ENCODE measurements around the gene CLCN6. TPM values are rescaled to one million over a fixed set of nuclear protein-coding genes. Genes with fewer than 3 reads are reported as not detected.
A peak's percentile ranks its signal among the peaks of the same experiment; 100 is the strongest.

Gene CLCN6
- total RNA-seq, 1 donor from 2014 or later, result 42.9 TPM

DNA sequence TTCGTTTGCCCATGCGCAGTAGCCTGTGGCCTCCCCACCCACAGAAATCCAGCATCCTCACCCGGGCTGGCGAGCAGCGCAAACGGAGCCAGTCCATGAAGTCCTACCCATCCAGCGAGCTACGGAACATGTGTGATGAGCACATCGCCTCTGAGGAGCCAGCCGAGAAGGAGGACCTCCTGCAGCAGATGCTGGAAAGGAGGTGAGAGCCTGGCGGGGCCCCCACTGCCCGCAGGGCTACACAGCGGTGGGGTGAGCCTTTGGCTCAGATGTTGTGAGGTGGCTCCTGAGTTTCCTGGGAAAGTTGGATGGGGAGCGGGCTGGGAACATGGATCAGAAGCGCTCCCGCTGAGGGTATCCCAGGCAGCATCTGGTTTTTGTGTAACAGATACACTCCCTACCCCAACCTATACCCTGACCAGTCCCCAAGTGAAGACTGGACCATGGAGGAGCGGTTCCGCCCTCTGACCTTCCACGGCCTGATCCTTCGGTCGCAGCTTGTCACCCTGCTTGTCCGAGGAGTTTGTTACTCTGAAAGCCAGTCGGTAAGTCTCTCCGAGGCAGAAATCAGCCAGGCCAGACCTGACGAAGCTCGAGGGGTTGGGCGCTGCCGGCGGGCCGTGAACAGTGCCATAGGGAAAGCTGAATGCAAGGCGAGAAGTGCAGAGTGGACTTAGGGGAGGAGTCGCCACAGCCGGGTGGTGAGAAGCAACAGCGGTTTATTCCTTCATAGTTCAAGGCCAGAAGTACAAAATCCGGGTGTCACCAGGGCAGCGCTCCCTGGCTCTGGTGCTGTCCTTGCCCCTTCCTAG lies 31.2 kb downstream of the CLCN6 start:
- Mint-ChIP-seq H3K36me3 (ENCODE audit: low read depth, unreplicated experiment) (peaks cover 58% of the 10 kb centered on the region), H3K4me1 (ENCODE audit: unreplicated experiment) (peaks cover 5% of the 10 kb centered on the region), H3K9me3 (ENCODE audit: unreplicated experiment) (no peaks in the 10 kb centered on the region), H3K27me3 (ENCODE audit: unreplicated experiment) (peaks cover 11% of the 10 kb centered on the region), H3K4me3 (ENCODE audit: unreplicated experiment) (no peak overlapping the region), H3K27ac (ENCODE audit: unreplicated experiment) (no peak overlapping the region)
- TF ChIP-seq, protein P1, sequence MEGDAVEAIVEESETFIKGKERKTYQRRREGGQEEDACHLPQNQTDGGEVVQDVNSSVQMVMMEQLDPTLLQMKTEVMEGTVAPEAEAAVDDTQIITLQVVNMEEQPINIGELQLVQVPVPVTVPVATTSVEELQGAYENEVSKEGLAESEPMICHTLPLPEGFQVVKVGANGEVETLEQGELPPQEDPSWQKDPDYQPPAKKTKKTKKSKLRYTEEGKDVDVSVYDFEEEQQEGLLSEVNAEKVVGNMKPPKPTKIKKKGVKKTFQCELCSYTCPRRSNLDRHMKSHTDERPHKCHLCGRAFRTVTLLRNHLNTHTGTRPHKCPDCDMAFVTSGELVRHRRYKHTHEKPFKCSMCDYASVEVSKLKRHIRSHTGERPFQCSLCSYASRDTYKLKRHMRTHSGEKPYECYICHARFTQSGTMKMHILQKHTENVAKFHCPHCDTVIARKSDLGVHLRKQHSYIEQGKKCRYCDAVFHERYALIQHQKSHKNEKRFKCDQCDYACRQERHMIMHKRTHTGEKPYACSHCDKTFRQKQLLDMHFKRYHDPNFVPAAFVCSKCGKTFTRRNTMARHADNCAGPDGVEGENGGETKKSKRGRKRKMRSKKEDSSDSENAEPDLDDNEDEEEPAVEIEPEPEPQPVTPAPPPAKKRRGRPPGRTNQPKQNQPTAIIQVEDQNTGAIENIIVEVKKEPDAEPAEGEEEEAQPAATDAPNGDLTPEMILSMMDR (IDR thresholded peaks at IDR 0.05; ENCODE audit: unreplicated experiment), result no peak
- DNase-seq (ENCODE audit: low spot score), result no peak

DNA sequence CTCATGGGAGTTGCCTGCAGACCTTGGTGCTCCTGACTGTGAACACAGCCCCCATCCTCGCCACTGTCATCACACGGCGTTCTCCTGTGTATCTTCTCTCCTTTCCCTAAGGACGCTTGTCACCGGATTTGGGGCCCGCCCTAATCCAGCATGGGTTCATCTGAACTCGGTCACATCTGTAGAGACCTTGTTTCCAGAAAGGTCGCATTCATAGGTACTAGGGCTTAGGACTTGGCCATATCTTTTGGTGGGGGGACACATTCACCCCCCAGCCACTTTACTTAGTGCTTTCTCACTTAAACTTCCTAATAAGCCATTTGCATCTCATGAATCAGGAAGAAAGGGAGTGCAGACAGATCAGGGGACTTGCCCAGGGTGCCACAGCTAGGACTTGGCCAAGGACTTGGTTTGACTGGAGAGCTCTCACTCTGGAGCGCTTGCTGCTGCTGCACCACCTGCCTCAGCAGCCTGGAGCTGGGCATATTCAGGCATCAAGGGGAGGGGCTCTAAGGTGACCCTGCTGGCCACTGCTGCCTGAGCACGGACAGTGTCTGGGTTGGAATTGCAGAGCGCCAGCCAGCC lies 31.9 kb downstream of the CLCN6 start:
- no peak overlapping the region for H3K4me3 Mint-ChIP-seq (ENCODE audit: unreplicated experiment)
- TF ChIP-seq, protein P1 (IDR thresholded peaks at IDR 0.05; ENCODE audit: unreplicated experiment), result no peak
- H3K9me3 Mint-ChIP-seq (ENCODE audit: unreplicated experiment), result no peaks in the 10 kb centered on the region

DNA sequence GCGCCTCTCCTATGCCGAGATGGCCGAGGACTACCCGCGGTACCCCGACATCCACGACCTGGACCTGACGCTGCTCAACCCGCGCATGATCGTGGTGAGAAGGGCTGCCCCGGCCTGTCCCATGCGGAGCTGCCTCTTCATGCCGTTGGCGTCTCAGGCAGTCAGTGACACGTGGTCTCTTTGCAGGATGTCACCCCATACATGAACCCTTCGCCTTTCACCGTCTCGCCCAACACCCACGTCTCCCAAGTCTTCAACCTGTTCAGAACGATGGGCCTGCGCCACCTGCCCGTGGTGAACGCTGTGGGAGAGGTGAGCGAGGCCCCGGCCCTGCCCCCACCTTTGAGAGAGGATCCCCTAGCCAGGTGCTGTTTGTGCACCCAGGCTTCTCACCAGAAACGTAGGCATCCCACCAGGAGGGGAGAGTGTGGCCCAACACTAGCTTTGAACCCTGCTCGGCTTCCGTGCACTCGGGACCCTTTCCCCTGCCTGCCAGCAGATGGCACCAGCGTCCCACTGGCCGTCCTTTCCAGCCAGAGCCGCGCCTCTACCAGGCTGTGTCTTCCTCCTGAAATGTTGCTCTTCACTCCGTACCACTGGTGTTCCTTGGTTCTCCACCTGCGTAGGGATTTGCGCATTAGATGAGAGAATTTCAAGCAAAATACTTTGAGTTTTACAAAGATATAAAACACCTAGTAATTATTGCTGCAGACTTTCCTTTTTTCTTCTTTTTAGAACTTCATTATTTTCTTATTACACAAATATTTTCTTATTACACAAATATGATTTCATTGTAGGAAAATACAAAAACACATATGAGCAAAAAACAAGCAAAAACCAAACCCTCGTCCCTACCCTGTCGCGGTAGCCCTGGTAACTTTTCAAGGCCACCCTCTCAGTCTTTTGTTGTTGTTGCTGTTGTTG lies 32.6 kb downstream of the CLCN6 start:
- TF ChIP-seq, protein P1 (IDR thresholded peaks at IDR 0.05; ENCODE audit: unreplicated experiment), result peak; percentile 78
- Mint-ChIP-seq H3K27ac (ENCODE audit: unreplicated experiment) (peak overlapping the region; percentile 64), H3K27me3 (ENCODE audit: unreplicated experiment) (peaks cover 7% of the 10 kb centered on the region), H3K36me3 (ENCODE audit: low read depth, unreplicated experiment) (peaks cover 57% of the 10 kb centered on the region), H3K4me3 (ENCODE audit: unreplicated experiment) (peak overlapping the region; percentile 75), H3K9me3 (ENCODE audit: unreplicated experiment) (no peaks in the 10 kb centered on the region), H3K4me1 (ENCODE audit: unreplicated experiment) (peaks cover 8% of the 10 kb centered on the region)
- DNase-seq (ENCODE audit: low spot score), result peak; percentile 81

More for the DNA sequence above, 31.9 kb downstream of the CLCN6 start:
- peaks cover 59% of the 10 kb centered on the region for H3K36me3 Mint-ChIP-seq (ENCODE audit: low read depth, unreplicated experiment)
- no peak for DNase-seq (ENCODE audit: low spot score)
- H3K27me3 Mint-ChIP-seq (ENCODE audit: unreplicated experiment), result peaks cover 11% of the 10 kb centered on the region
- no peak overlapping the region for H3K27ac Mint-ChIP-seq (ENCODE audit: unreplicated experiment)
- H3K4me1 Mint-ChIP-seq (ENCODE audit: unreplicated experiment), result peaks cover 8% of the 10 kb centered on the region

DNA sequence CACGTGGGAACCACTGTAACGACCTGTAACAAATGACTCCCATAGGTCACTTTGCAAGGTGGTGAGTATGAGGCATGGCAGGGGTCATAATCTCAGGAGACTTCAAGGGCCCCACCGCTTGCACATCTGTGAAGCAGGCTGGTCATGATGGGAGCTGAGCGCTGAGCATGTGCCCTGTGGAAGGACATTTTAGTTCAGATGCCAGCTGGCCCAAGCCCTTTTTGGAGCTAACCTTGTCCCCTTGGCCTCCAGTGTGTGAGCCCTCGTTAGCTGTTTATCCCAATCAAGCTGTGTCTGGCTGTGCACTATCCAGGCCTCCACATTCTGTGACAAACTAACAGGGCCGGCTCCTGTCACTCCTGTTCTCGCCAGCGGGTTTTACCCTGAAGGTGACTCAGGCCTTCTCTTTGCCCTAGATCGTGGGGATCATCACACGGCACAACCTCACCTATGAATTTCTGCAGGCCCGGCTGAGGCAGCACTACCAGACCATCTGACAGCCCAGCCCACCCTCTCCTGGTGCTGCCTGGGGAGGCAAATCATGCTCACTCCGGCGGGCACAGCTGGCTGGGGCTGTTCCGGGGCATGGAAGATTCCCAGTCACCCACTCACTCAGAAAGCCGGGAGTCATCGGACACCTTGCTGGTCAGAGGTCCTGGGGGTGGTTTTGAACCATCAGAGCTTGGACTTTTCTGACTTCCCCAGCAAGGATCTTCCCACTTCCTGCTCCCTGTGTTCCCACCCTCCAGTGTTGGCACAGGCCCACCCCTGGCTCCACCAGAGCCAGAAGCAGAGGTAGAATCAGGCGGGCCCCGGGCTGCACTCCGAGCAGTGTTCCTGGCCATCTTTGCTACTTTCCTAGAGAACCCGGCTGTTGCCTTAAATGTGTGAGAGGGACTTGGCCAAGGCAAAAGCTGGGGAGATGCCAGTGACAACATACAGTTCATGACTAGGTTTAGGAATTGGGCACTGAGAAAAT lies 34.0 kb downstream of the CLCN6 start:
- Mint-ChIP-seq H3K36me3 (ENCODE audit: low read depth, unreplicated experiment) (peaks cover 66% of the 10 kb centered on the region), H3K27me3 (ENCODE audit: unreplicated experiment) (peaks cover 6% of the 10 kb centered on the region), H3K9me3 (ENCODE audit: unreplicated experiment) (no peaks in the 10 kb centered on the region), H3K27ac (ENCODE audit: unreplicated experiment) (no peak overlapping the region), H3K4me3 (ENCODE audit: unreplicated experiment) (no peak overlapping the region), H3K4me1 (ENCODE audit: unreplicated experiment) (peaks cover 8% of the 10 kb centered on the region)
- DNase-seq (ENCODE audit: low spot score), result no peak
- TF ChIP-seq, protein P1 (IDR thresholded peaks at IDR 0.05; ENCODE audit: unreplicated experiment), result no peak

All from endothelial cell (in vitro differentiated cells).